HepG2 (cell line): ENCODE results near the gene MID1. TPM values are rescaled to one million over a fixed set of nuclear protein-coding genes. Genes with fewer than 3 reads are reported as not detected.

ENCODE experiments used
- ATAC-seq: fragments of 200-7000 bp; cut with Tn5 transposase; 3 replicates; pipeline ENCODE4 v1.9.1; 2020; ENCODE audit warnings: mild to moderate bottlenecking, moderate library complexity
- BruUV-seq: library from RNA; stranded (reverse); fragments of 400-500 nt; replicated peaks from 2 replicates; lab custom pipeline; 2021; lab: Mats Ljungman, UMichigan
- CTCF ChIA-PET: fragments of 300-600 bp; formaldehyde crosslinking; extraction: SDS; loops from one replicate; lab custom pipeline; 2021; ENCODE audit warnings: low total read pairs, inconsistent platforms, low intra/inter-chr PET ratio; lab: Yijun Ruan, JAX
- POLR2A ChIA-PET: fragments of 350-600 bp; sonication (Branson Sonifier 250); formaldehyde crosslinking; loops from one replicate; lab custom pipeline; 2020; ENCODE audit warnings: antibody characterized with exemption, inconsistent platforms; lab: Yijun Ruan, JAX
- DNase-seq: peaks from one replicate; pipeline ENCODE4 v3.0.0-alpha.2; 2015; ENCODE audit warnings: low spot score
- FAIRE-seq: peaks from 3 replicates; lab custom pipeline; 2011; peaks lifted over from hg19 to GRCh38; lab: Jason Lieb, UNC
- H2AFZ ChIP-seq: one replicate; pipeline ENCODE4 v1.6.1; 2011; ENCODE audit warnings: low read length, inconsistent platforms
- H3K27ac ChIP-seq: fragments of 300-600 bp; 3 replicates; pipeline ENCODE4 v1.8.0; 2011; ENCODE audit warnings: mixed run types, mild to moderate bottlenecking, mixed read lengths, low read length, inconsistent platforms; ENCODE audit not compliant: insufficient read depth; ENCODE audit errors: extremely low read length
- H3K27me3 ChIP-seq, 2 experiments: fragments of 200-600 bp in 1 of 2; 2 replicates in 1 of 2; 3 replicates in 1 of 2; pipeline versions ENCODE4 v1.6.0 to v1.8.0; 2011; ENCODE audit warnings: low read length in 2 of 2, mild to moderate bottlenecking in 2 of 2, moderate library complexity in 2 of 2, inconsistent platforms in 1 of 2; ENCODE audit not compliant: insufficient read depth in 2 of 2, control insufficient read depth in 1 of 2
- H3K36me3 ChIP-seq, 2 experiments: fragments of 200-600 bp in 1 of 2; replicated peaks in 1 of 2; 2 replicates in 1 of 2; 3 replicates in 1 of 2; pipeline versions ENCODE4 v1.5.1 to v1.8.0; 2011; ENCODE audit warnings: low read length in 2 of 2, inconsistent platforms in 1 of 2; ENCODE audit not compliant: insufficient read depth in 2 of 2, control insufficient read depth in 1 of 2
- H3K4me1 ChIP-seq: 2 replicates; pipeline ENCODE4 v1.5.1; 2012; ENCODE audit warnings: low read length, inconsistent platforms; ENCODE audit not compliant: insufficient read depth
- H3K4me2 ChIP-seq: 2 replicates; pipeline ENCODE4 v1.6.0; 2011; ENCODE audit warnings: low read depth, low read length, inconsistent platforms
- H3K4me3 ChIP-seq, 3 experiments: fragments of 200-600 bp in 1 of 3; sonication (generic), shearing (Covaris generic) in 1 of 3; replicated peaks in 1 of 3; 2 replicates each; pipeline ENCODE4 v1.5.1; 2011 to 2016; ENCODE audit warnings: low read length in 3 of 3, inconsistent platforms in 2 of 3, low read depth in 2 of 3, mild to moderate bottlenecking in 2 of 3, control low read depth in 1 of 3, mixed read lengths in 1 of 3; ENCODE audit not compliant: insufficient read depth in 1 of 3
- H3K79me2 ChIP-seq: one replicate; pipeline ENCODE4 v1.6.1; 2011; ENCODE audit warnings: low read length, inconsistent platforms; ENCODE audit not compliant: insufficient read depth
- H3K9ac ChIP-seq: 2 replicates; pipeline ENCODE4 v1.6.0; 2011; ENCODE audit warnings: mild to moderate bottlenecking, low read depth, low read length, inconsistent platforms; ENCODE audit not compliant: insufficient read depth
- H3K9me3 ChIP-seq: 2 replicates; pipeline ENCODE4 v1.5.1; 2012; ENCODE audit warnings: mild to moderate bottlenecking, low read length
- H4K20me1 ChIP-seq: 2 replicates; pipeline ENCODE4 v1.6.0; 2011; ENCODE audit warnings: inconsistent platforms, mild to moderate bottlenecking, low read length, moderate library complexity; ENCODE audit not compliant: insufficient read depth
- ADNP ChIP-seq: sonication (generic); formaldehyde crosslinking; IDR thresholded peaks from 2 replicates; pipeline ENCODE4 v1.4.0; 2020; ENCODE audit warnings: missing genetic modification reagents
- HNRNPLL ChIP-seq: fragments of 200-400 bp; formaldehyde crosslinking; IDR thresholded peaks from 2 replicates; pipeline ENCODE4 v1.6.1; 2017; ENCODE audit warnings: mild to moderate bottlenecking, low read depth, low read length; ENCODE audit not compliant: poor library complexity, severe bottlenecking
- KLF15 ChIP-seq: sonication (generic); formaldehyde crosslinking; IDR thresholded peaks from 2 replicates; pipeline ENCODE4 v1.8.1; 2023; ENCODE audit warnings: borderline replicate concordance, mild to moderate bottlenecking, inconsistent platforms, missing genetic modification reagents, mixed read lengths
- NFKB2 ChIP-seq: sonication (generic); formaldehyde crosslinking; IDR thresholded peaks from 2 replicates; pipeline ENCODE4 v1.4.0; 2020; ENCODE audit warnings: missing genetic modification reagents, borderline replicate concordance
- NPAS2 ChIP-seq: sonication (generic); formaldehyde crosslinking; IDR thresholded peaks from 2 replicates; pipeline ENCODE4 v1.8.0; 2022; ENCODE audit warnings: mild to moderate bottlenecking, missing genetic modification reagents, borderline replicate concordance
- THAP7 ChIP-seq: sonication (generic); formaldehyde crosslinking; IDR thresholded peaks from 2 replicates; pipeline ENCODE4 v1.8.1; 2023; ENCODE audit warnings: mild to moderate bottlenecking, missing genetic modification reagents
- ZBTB38 ChIP-seq: sonication (generic); formaldehyde crosslinking; IDR thresholded peaks from 2 replicates; pipeline ENCODE4 v1.5.1; 2020; ENCODE audit warnings: mild to moderate bottlenecking, missing genetic modification reagents
- ZBTB49 ChIP-seq: sonication (generic); formaldehyde crosslinking; IDR thresholded peaks from 2 replicates; pipeline ENCODE4 v1.4.0; 2020; ENCODE audit warnings: missing genetic modification reagents, borderline replicate concordance
- ZFP1 ChIP-seq: IDR thresholded peaks from 2 replicates; pipeline ENCODE4 v1.6.1; 2016
- ZNF256 ChIP-seq: sonication (generic); formaldehyde crosslinking; conservative IDR thresholded peaks from 2 replicates; pipeline ENCODE4 v1.4.0; 2020; ENCODE audit warnings: missing genetic modification reagents
- ZNF678 ChIP-seq: sonication (generic); formaldehyde crosslinking; IDR thresholded peaks from 2 replicates; pipeline ENCODE4 v1.4.0; 2020; ENCODE audit warnings: mild to moderate bottlenecking, missing genetic modification reagents
- ZNF781 ChIP-seq: sonication (generic); formaldehyde crosslinking; IDR thresholded peaks from 2 replicates; pipeline ENCODE4 v1.5.1; 2020; ENCODE audit warnings: borderline replicate concordance, mild to moderate bottlenecking, missing genetic modification reagents; ENCODE audit errors: not compliant biosample characterization
- ZSCAN30 ChIP-seq: sonication (generic); formaldehyde crosslinking; IDR thresholded peaks from 2 replicates; pipeline ENCODE4 v1.5.0; 2020; ENCODE audit warnings: mild to moderate bottlenecking, missing genetic modification reagents
- WGBS: methylation state at CpG from one replicate; pipeline ENCODE4 v1.1.6; 2017; ENCODE audit warnings: low lambda C conversion rate; 5-methylcytosine and 5-hydroxymethylcytosine counted together
- in situ Hi-C: cut with HindIII; loops from 2 replicates; pipeline ENCODE4 v1.10.0; 2017; ENCODE audit warnings: low pct_unique_long_range_greater_than_20kb; ENCODE audit not compliant: extremely low pct_ligation_motif_present
- intact Hi-C: fragments of 100-400 bp; cut with micrococcal nuclease; formaldehyde crosslinking; loops from one replicate; pipeline ENCODE4 v1.10.0; 2022; ENCODE audit not compliant: unreplicated experiment
- polyA plus RNA-seq, 8 experiments: library from polyadenylated mRNA; depleted of rRNA in 3 of 8; stranded (reverse) in 7 of 8; unstranded in 1 of 8; fragments of >200 nt; fragmentation: Illumina TruSeq in 4 of 8; extraction: Trizol in 4 of 8; gene quantifications; 2 replicates each; pipeline versions ENCODE4 v1.2.1 to v1.2.3, GENCODE V29; 2011 to 2016; ENCODE audit warnings: low read depth in 4 of 8, missing spikeins in 1 of 8, mixed read lengths in 1 of 8; ENCODE audit not compliant: insufficient read depth in 1 of 8
- total RNA-seq, 5 experiments: library from RNA; depleted of rRNA; stranded (reverse); fragments of >200 nt; fragmentation: Illumina TruSeq; extraction: Trizol; gene quantifications; 2 replicates each; pipeline ENCODE4 v1.2.3, GENCODE V29; 2016; ENCODE audit warnings: low read depth in 1 of 5

MID1 gene
- total and polyA plus RNA-seq, 2 of the 13 experiments (the other 11 are each of a cell fraction or from before 2014, with no cell fraction given) = 0.86 to 1.1 TPM

GRCh38 chrX:10634392-10635161 is 14.2 kb upstream of the MID1 start:
- intact Hi-C loops = no loop called here
- TF ChIP-seq NPAS2 (CRISPR knock-in tag) (no peak), ZFP1 (CRISPR knock-in tag) (no peak), THAP7 (CRISPR knock-in tag) (no peak), ZNF678 (no peak), ZNF781 (no peak), KLF15 (no peak), HNRNPLL (no peak), ZNF256 (CRISPR knock-in tag) (no peak), ADNP (CRISPR knock-in tag) (no peak), ZBTB49 (CRISPR knock-in tag) (no peak), ZSCAN30 (no peak), NFKB2 (no peak), ZBTB38 (no peak)
- POLR2A ChIA-PET = no interaction called here
- ATAC-seq (no peak), DNase-seq (no peak), FAIRE-seq (no peak)
- CTCF ChIA-PET = no interaction called here
- Histone ChIP-seq H3K79me2 (no peaks in the 10 kb centered on the region), H3K4me3 (no peak overlapping the region), H3K9me3 (no peaks in the 10 kb centered on the region), H3K36me3 (no peaks in the 10 kb centered on the region), H3K4me1 (no peaks in the 10 kb centered on the region), H3K4me2 (no peak overlapping the region), H3K27ac (no peak overlapping the region), H4K20me1 (no peaks in the 10 kb centered on the region), H3K27me3 (no peaks in the 10 kb centered on the region), H3K9ac (no peak overlapping the region), H2AFZ (no peak overlapping the region)
- in situ Hi-C loops = no loop called here
- WGBS = no CpG with 5 or more reads among the region's 15 CpGs
- no TSS peak for BruUV-seq
